ENCODE data around the gene GNAL.
A peak's percentile ranks its signal among the peaks of the same experiment; 100 is the strongest.
"Not testable (repeated sequence)": the region's sequence is repeated elsewhere in the genome, so short reads cannot be mapped to it uniquely, and the experiment has no call there.

GNAL gene

DNA sequence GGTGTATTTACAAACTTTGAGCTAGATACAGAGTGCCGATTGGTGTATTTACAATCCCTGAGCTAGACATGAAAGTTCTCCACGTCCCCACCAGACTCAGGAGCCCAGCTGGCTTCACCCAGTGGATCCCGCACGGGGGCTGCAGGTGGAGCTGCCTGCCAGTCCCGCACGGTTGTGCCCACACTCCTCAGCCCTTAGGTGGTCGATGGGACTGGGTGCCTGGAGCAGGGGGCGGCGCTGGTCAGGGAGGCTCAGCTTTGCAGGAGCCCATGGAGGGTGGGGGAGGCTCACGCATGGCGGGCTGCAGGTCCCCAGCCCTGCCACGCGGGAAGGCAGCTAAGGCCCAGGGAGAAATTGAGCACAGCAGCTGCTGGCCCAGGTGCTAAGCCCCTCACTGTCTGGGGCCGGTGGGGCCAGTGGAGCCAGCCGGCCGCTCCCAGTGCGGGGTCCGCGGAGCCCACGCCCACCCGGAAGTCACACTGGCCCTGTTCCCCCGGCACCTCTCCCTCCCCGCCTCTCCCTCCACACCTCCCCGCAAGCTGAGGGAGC is 27.8 kb downstream of the GNAL start:
- not testable (repeated sequence) for H3K9me3 ChIP-seq (replicated peaks in 1 of 2; ENCODE audit: control insufficient read depth in 2 of 2, insufficient read depth in 1 of 2, low read depth in 1 of 2, low read length in 2 of 2); H2BK120ac ChIP-seq (ENCODE audit: low read depth, low read length); H3K23ac ChIP-seq (ENCODE audit: low read depth, low read length, poor library complexity); H2BK5ac ChIP-seq (ENCODE audit: low read length); DNase-seq (ENCODE audit: low spot score); H3K4ac ChIP-seq (ENCODE audit: low read length); H3K14ac ChIP-seq (ENCODE audit: low read length); H3K4me3 ChIP-seq (ENCODE audit: low read length in 2 of 2); H3K27me3 ChIP-seq (ENCODE audit: control insufficient read depth in 3 of 3, insufficient read depth in 3 of 3, low read depth in 1 of 3, low read length in 3 of 3); H3K27ac ChIP-seq (replicated peaks; ENCODE audit: low read length); H4K91ac ChIP-seq (ENCODE audit: low read depth, low read length, poor library complexity); H3K18ac ChIP-seq (ENCODE audit: low read length); H2BK12ac ChIP-seq (ENCODE audit: low read length); H3K79me1 ChIP-seq (ENCODE audit: low read depth, low read length); H3K36me3 ChIP-seq (replicated peaks in 1 of 2; ENCODE audit: control insufficient read depth in 2 of 2, insufficient read depth in 2 of 2, low read length in 2 of 2); H3K4me2 ChIP-seq (ENCODE audit: insufficient read depth, low read length, poor library complexity, severe bottlenecking); H3K9ac ChIP-seq (ENCODE audit: low read depth, low read length, poor library complexity); H2BK15ac ChIP-seq (ENCODE audit: low read length); H2AFZ ChIP-seq (ENCODE audit: low read length); H4K8ac ChIP-seq (ENCODE audit: low read depth, low read length); H2AK5ac ChIP-seq (ENCODE audit: low read depth, low read length); H3K4me1 ChIP-seq (ENCODE audit: control insufficient read depth in 2 of 2, insufficient read depth in 1 of 2, low read depth in 1 of 2, low read length in 2 of 2)
- no CpG with 5 or more reads among the region's 24 CpGs for WGBS, 2 donors (ENCODE audit: extremely low coverage in 2 of 2, insufficient read length in 2 of 2, insufficient replicate concordance in 1 of 2)

DNA sequence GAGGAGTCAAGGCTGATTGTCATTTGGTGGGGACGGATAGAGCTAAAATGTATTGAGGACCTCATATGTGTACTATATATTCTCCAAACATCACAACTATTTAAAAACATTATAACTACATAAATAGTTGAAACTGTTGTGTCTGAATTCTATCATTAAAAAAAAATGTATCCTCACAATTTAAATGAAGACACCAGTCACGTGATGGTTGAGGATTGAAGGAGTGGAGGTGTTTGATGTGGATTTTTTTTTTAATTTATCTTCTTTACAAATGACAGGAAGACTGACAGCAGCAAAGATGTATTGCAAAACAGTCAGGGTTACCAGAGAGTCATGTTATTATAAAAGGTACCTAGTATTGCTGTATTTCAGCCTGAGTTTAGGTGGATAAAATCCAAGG is 30.0 kb downstream of the GNAL start:
- H2BK12ac ChIP-seq (ENCODE audit: low read length), result no peak overlapping the region
- H3K9me3 ChIP-seq (replicated peaks in 1 of 2; ENCODE audit: control insufficient read depth in 2 of 2, insufficient read depth in 1 of 2, low read depth in 1 of 2, low read length in 2 of 2), result no peaks in the 10 kb centered on the region
- H3K18ac ChIP-seq (ENCODE audit: low read length), result no peak overlapping the region
- no peak overlapping the region for H2BK15ac ChIP-seq (ENCODE audit: low read length)
- no peak overlapping the region for H3K23ac ChIP-seq (ENCODE audit: low read depth, low read length, poor library complexity)
- H2AK5ac ChIP-seq (ENCODE audit: low read depth, low read length), result no peak overlapping the region
- H4K91ac ChIP-seq (ENCODE audit: low read depth, low read length, poor library complexity), result no peak overlapping the region
- no peak overlapping the region for H2BK5ac ChIP-seq (ENCODE audit: low read length)
- no peak overlapping the region for H3K4ac ChIP-seq (ENCODE audit: low read length)
- H3K14ac ChIP-seq (ENCODE audit: low read length), result no peak overlapping the region
- H4K8ac ChIP-seq (ENCODE audit: low read depth, low read length), result no peak overlapping the region
- H2AFZ ChIP-seq (ENCODE audit: low read length), result no peak overlapping the region
- H3K79me1 ChIP-seq (ENCODE audit: low read depth, low read length), result no peaks in the 10 kb centered on the region
- no peak for DNase-seq (ENCODE audit: low spot score)
- no peaks in the 10 kb centered on the region for H3K27me3 ChIP-seq (ENCODE audit: control insufficient read depth in 3 of 3, insufficient read depth in 3 of 3, low read depth in 1 of 3, low read length in 3 of 3)
- no peak overlapping the region for H3K9ac ChIP-seq (ENCODE audit: low read depth, low read length, poor library complexity)
- H3K27ac ChIP-seq (replicated peaks; ENCODE audit: low read length), result no peak overlapping the region
- H2BK120ac ChIP-seq (ENCODE audit: low read depth, low read length), result no peak overlapping the region
- whole genome bisulfite sequencing, 2 donors (ENCODE audit: extremely low coverage in 2 of 2, insufficient read length in 2 of 2, insufficient replicate concordance in 1 of 2), result no CpG with 5 or more reads among the region's 2 CpGs
- no peak overlapping the region for H3K4me3 ChIP-seq (ENCODE audit: low read length in 2 of 2)
- H3K4me1 ChIP-seq (ENCODE audit: control insufficient read depth in 2 of 2, insufficient read depth in 1 of 2, low read depth in 1 of 2, low read length in 2 of 2), result peaks cover 0 to 7% of the 10 kb centered on the region in 2 donors
- no peak overlapping the region for H3K4me2 ChIP-seq (ENCODE audit: insufficient read depth, low read length, poor library complexity, severe bottlenecking)
- no peaks in the 10 kb centered on the region for H3K36me3 ChIP-seq (replicated peaks in 1 of 2; ENCODE audit: control insufficient read depth in 2 of 2, insufficient read depth in 2 of 2, low read length in 2 of 2)

- Histone ChIP-seq H3K4me2 (ENCODE audit: insufficient read depth, low read length, poor library complexity, severe bottlenecking) (no peak overlapping the region), H3K9ac (ENCODE audit: low read depth, low read length, poor library complexity) (peak overlapping the region; percentile 78), H2BK5ac (ENCODE audit: low read length) (no peak overlapping the region), H4K8ac (ENCODE audit: low read depth, low read length) (no peak overlapping the region), H3K4me1 (ENCODE audit: control insufficient read depth in 2 of 2, insufficient read depth in 1 of 2, low read depth in 1 of 2, low read length in 2 of 2) (peaks cover 0 to 8% of the 10 kb centered on the region in 2 donors), H3K23ac (ENCODE audit: low read depth, low read length, poor library complexity) (peak overlapping the region; percentile 92), H2BK15ac (ENCODE audit: low read length) (no peak overlapping the region), H2BK12ac (ENCODE audit: low read length) (peak overlapping the region; percentile 93), H3K9me3 (replicated peaks in 1 of 2; ENCODE audit: control insufficient read depth in 2 of 2, insufficient read depth in 1 of 2, low read depth in 1 of 2, low read length in 2 of 2) (no peaks in the 10 kb centered on the region), H3K4ac (ENCODE audit: low read length) (no peak overlapping the region), H3K14ac (ENCODE audit: low read length) (no peak overlapping the region), H3K4me3 (ENCODE audit: low read length in 2 of 2) (no peak overlapping the region), H3K18ac (ENCODE audit: low read length) (no peak overlapping the region), H2BK120ac (ENCODE audit: low read depth, low read length) (no peak overlapping the region), H3K79me1 (ENCODE audit: low read depth, low read length) (no peaks in the 10 kb centered on the region), H2AK5ac (ENCODE audit: low read depth, low read length) (peak overlapping the region; percentile 81), H3K27ac (replicated peaks; ENCODE audit: low read length) (no peak overlapping the region), H3K27me3 (ENCODE audit: control insufficient read depth in 3 of 3, insufficient read depth in 3 of 3, low read depth in 1 of 3, low read length in 3 of 3) (no peaks in the 10 kb centered on the region), H2AFZ (ENCODE audit: low read length) (no peak overlapping the region), H3K36me3 (replicated peaks in 1 of 2; ENCODE audit: control insufficient read depth in 2 of 2, insufficient read depth in 2 of 2, low read length in 2 of 2) (no peaks in the 10 kb centered on the region), H4K91ac (ENCODE audit: low read depth, low read length, poor library complexity) (peak overlapping the region; percentile 86)
- no CpG with 5 or more reads among the region's 7 CpGs for WGBS, 2 donors (ENCODE audit: extremely low coverage in 2 of 2, insufficient read length in 2 of 2, insufficient replicate concordance in 1 of 2)
- DNase-seq (ENCODE audit: low spot score), result no peak
These were observed 30.6 kb downstream of the GNAL start for GRCh38 chr18:11719621-11720020.

- Histone ChIP-seq H3K27me3 (ENCODE audit: control insufficient read depth in 3 of 3, insufficient read depth in 3 of 3, low read depth in 1 of 3, low read length in 3 of 3) (no peaks in the 10 kb centered on the region), H2AK5ac (ENCODE audit: low read depth, low read length) (no peak overlapping the region), H2BK120ac (ENCODE audit: low read depth, low read length) (no peak overlapping the region), H3K4ac (ENCODE audit: low read length) (no peak overlapping the region), H2BK5ac (ENCODE audit: low read length) (no peak overlapping the region), H3K18ac (ENCODE audit: low read length) (no peak overlapping the region), H3K23ac (ENCODE audit: low read depth, low read length, poor library complexity) (no peak overlapping the region), H3K79me1 (ENCODE audit: low read depth, low read length) (no peaks in the 10 kb centered on the region), H3K27ac (replicated peaks; ENCODE audit: low read length) (no peak overlapping the region), H3K4me3 (ENCODE audit: low read length in 2 of 2) (no peak overlapping the region), H3K14ac (ENCODE audit: low read length) (no peak overlapping the region), H3K4me1 (ENCODE audit: control insufficient read depth in 2 of 2, insufficient read depth in 1 of 2, low read depth in 1 of 2, low read length in 2 of 2) (peaks cover 0 to 8% of the 10 kb centered on the region in 2 donors), H2BK15ac (ENCODE audit: low read length) (no peak overlapping the region), H2BK12ac (ENCODE audit: low read length) (no peak overlapping the region), H4K91ac (ENCODE audit: low read depth, low read length, poor library complexity) (no peak overlapping the region), H4K8ac (ENCODE audit: low read depth, low read length) (no peak overlapping the region), H2AFZ (ENCODE audit: low read length) (no peak overlapping the region), H3K9me3 (replicated peaks in 1 of 2; ENCODE audit: control insufficient read depth in 2 of 2, insufficient read depth in 1 of 2, low read depth in 1 of 2, low read length in 2 of 2) (peaks cover 0 to 7% of the 10 kb centered on the region in 2 donors), H3K36me3 (replicated peaks in 1 of 2; ENCODE audit: control insufficient read depth in 2 of 2, insufficient read depth in 2 of 2, low read length in 2 of 2) (no peaks in the 10 kb centered on the region), H3K4me2 (ENCODE audit: insufficient read depth, low read length, poor library complexity, severe bottlenecking) (no peak overlapping the region), H3K9ac (ENCODE audit: low read depth, low read length, poor library complexity) (no peak overlapping the region)
- no CpG with 5 or more reads among the region's 3 CpGs for WGBS, 2 donors (ENCODE audit: extremely low coverage in 2 of 2, insufficient read length in 2 of 2, insufficient replicate concordance in 1 of 2)
- no peak for DNase-seq (ENCODE audit: low spot score)
These were observed 32.7 kb downstream of the GNAL start for GRCh38 chr18:11721720-11722119.

Measured in neuronal stem cell (in vitro differentiated cells).